RKO (cell line): Measurements from ENCODE around the gene EAF2.
"Not testable (repeated sequence)": the region's sequence is repeated elsewhere in the genome, so short reads cannot be mapped to it uniquely, and the experiment has no call there.

Experiments used
- DNase-seq: peaks from one replicate; pipeline ENCODE4 v3.0.0-alpha.2; 2016; ENCODE audit warnings: low spot score

Gene EAF2

DNA sequence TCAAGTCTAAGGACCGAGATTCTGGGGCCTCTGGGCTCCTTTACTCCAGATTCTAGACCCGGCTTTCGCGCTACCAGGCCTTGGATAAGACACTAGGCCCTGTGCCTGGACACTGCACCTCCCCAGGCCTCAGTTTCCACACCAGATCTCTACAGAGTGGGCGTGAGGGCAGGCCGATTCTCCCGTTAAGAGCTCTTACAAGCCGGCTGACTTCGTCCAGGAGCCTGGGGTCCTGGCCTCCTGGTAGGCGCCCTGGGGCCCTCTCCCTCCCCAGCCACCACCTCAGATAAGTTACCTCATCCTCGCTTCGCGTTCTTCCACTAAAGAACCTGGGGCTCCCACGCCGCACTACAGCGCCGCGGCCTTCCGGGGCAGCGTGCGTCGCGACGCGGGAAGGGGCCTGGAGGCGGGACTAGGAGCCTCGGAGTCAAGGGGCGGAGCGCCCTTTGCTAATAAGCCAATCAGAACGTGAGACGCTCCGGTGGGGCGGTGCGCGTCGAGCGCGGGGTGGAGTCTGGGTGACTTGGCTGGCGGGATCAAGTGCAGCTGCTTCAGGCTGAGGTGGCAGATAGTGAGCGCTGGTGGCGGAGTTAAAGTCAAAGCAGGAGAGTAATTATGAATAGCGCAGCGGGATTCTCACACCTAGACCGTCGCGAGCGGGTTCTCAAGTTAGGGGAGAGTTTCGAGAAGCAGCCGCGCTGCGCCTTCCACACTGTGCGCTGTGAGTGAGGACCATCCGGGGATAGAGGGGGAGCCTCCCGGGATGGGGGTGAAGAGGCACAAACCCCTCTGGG lies at the start of gene EAF2, which contains the start of gene IQCB1:
TSS of gene EAF2 (plus strand) at position 539 of the 794 bp plus-strand sequence. CDS start at position 616, 77 bp downstream.
TSS of gene IQCB1 (minus strand) at position 390 of the 794 bp plus-strand sequence. CDS start 6,100 bp downstream, outside the sequence.
- peak; percentile 97 for DNase-seq

DNA sequence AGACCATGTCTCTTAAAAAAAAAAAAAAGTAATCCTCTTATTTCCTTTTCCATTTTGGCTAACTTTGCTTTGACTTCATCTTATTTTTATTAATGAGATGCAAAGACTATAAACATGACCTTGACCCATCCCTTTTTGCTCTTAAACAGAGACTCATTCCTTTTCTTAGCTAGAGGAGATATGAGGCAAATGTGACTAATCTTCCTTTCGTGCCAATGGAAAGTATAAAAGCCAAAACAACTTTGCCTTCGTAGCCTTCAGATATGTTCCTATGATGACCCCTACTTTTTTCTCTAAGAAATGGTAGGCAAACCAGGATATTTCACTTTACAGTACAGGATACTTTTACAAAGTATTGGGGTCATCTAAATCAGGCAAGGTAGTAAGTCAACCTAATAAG lies 48.5 kb upstream of the EAF2 start:
- no peak for DNase-seq

GRCh38 chr3:121793078-121793477 lies 41.9 kb upstream of the EAF2 start:
- DNase-seq, result no peak

GRCh38 chr3:121794264-121794983 lies 40.6 kb upstream of the EAF2 start:
- no peak for DNase-seq

- DNase-seq, result no peak
Observed at GRCh38 chr3:121796970-121797369, 38.0 kb upstream of the EAF2 start.

- DNase-seq, result no peak
Observed at GRCh38 chr3:121800906-121801305, 34.1 kb upstream of the EAF2 start.

- no peak for DNase-seq
Observed at GRCh38 chr3:121803771-121804320, 31.2 kb upstream of the EAF2 start.

DNA sequence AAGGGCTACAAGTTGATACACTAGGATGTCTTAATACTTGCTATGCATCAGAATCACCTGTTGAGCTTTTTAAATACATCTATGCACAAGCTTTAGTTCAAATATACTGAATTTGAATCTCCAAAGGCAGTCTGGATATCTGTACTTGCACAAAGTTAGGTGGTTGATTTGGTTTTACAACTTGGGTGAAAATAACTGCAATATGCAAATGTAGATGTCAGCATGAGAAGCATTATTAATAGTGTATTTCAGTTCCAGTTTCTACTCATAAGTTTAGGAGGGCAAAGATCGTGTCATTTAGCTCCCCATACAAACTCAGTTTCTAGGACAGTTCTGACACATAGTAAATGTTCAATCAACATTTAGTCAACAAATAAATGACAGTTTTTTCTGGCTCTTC lies 25.8 kb upstream of the EAF2 start:
- no peak for DNase-seq

DNA sequence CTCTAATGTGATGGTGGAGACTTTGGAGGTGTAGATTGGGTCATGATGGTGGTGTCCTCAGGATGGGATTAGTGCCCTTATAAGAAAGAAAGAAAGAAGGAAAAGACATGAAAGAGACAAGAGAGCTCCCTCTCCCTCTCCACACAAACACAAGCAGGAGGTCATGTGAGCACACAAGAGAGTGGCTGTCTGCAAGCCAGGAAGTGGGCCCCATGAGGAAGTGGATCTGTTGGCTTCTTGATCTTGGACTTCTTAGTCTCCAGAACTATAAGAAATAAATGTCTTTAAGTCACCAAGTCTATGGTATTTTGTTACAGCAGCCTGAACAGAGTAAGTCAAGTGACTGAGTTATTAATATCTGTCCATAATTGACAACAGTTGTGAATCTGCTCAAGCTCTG lies 17.3 kb upstream of the EAF2 start:
- DNase-seq, result no peak

DNA sequence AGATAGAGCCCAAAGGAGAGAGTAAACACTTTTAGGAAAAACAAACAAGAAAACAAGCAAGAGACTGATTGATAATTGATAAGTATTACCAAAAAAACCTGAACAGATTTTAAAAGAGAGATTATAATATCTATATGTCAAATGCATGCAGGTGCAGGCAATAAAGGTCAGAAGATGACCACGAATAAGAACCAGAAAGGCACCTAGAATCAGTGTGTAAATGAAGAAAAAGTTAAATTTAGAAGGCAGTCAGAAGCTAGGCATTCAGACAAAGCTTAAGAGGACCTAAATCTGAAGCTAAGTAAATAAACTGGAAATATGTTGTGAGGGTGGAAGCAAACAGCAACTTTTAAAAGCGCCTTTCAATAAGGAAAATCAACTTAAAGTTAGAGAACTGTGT lies 16.4 kb upstream of the EAF2 start:
- DNase-seq, result no peak

GRCh38 chr3:121819236-121819635 lies 15.8 kb upstream of the EAF2 start:
- DNase-seq, result no peak

DNA sequence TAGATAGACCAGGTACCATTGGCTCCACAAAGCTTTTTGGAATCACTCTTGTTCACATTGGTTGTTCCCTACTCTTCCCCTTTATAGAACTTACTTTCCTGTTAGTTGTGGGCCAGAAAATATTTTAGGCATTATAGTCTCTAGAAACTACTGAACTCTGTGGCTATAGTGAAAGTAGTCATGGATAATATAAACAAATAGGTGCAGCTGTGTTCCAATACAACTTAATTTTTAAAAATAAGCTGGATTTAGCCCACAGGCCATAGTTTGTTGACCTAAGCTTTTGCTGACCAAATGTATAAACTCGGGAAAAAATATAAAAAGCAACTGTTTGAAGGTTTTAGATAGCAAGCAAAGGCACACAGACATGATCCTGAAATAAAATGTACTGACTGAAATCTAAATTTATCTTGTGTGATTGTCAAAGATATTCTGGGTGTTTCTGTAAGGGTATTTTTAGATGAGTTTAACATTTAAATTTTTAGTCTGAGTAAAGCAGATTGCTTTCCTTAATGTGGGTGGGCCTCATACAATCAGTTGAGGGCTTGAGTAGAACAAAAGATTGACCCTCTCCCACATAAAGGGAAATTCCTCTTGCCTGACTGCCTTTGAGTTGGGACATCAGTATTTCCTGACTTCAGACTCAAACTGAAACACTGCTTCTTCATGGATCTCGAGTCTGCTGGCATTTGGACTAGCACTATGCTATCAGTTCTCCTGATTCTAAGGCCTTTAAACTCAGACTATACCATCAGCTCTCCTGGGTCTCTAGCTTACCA lies 13.4 kb upstream of the EAF2 start:
- DNase-seq, result no peak

DNA sequence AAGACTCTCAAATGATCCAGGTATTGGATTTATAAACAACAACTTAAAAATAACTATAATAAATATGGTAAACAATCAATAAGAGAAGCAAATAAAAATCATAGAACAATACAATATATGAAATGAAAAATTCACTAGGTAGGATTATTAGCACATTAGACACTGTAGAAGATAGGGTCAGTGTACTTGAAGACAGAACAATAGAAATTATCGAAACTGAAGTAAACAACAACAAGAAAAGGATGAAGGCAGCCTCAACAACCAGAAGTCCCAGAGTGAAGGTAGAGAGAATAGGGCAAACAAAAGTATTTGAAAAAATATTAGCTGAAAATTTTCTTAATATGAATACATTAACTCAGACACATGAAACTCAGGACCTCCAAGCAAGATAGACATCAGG lies 12.0 kb upstream of the EAF2 start:
- DNase-seq, result no peak

GRCh38 chr3:121834157-121834670 lies 795 bp upstream of the EAF2 start:
- peak; percentile 21 for DNase-seq

- peak; percentile 32 for DNase-seq
Observed at GRCh38 chr3:121835465-121835801, 424 bp downstream of the EAF2 start.

- no peak for DNase-seq
Observed at GRCh38 chr3:121836064-121836463, 1.1 kb downstream of the EAF2 start.

DNA sequence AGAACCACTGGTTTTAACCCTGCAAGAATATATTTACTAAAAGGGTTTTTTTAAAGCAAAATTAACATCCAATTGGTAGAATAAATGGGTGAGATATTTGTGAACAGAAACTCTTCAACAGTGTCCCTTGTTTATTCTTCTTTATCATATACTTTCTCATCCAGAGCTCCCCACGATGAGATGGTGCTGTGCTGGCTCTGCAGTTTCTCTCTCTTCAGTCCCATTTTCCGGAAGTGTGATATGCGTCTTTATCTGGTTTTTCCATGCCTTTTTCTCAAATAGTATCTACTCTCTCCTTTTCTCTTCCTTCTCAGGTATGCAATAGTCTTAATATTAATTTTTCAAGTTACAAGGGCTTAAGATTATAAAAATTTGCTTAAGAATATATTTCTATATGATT lies 1.5 kb downstream of the EAF2 start:
- no peak for DNase-seq

GRCh38 chr3:121839962-121840361 lies 5.0 kb downstream of the EAF2 start:
- DNase-seq, result no peak

GRCh38 chr3:121844892-121845291 lies 9.9 kb downstream of the EAF2 start:
- no peak for DNase-seq

DNA sequence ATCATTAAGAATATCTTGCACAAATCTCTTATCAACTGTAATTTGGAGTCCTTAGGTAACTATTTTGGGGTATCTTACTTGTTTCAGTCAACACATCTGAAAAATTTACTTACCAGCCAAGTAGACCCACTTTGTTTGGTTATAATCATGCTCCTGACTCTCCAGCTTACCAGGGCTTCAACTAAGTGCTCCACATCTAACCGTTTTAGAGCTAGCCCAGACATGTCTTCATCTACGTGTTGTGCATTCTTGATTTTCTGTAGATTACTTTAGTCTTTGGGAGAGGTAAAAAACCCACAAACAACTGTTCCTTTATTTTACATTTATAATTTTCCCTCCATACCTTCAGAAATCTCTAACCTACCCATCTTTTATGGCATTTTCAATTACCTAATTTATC lies 17.2 kb downstream of the EAF2 start:
- DNase-seq, result no peak

GRCh38 chr3:121855555-121855954 lies 20.5 kb downstream of the EAF2 start:
- no peak for DNase-seq

GRCh38 chr3:121857778-121858177 lies 22.8 kb downstream of the EAF2 start:
- DNase-seq, result not testable (repeated sequence)
